Measurements from ENCODE around the gene AFMID. TPM values are rescaled to one million over a fixed set of nuclear protein-coding genes. Genes with fewer than 3 reads are reported as not detected.
A peak's percentile ranks its signal among the peaks of the same experiment; 100 is the strongest.

The AFMID gene
- total and polyA plus RNA-seq, 2 of the 13 experiments (the other 11 are each of a cell fraction or from before 2014, with no cell fraction given): 249 to 270 TPM

- TF ChIP-seq ZHX2 (IDR thresholded peaks at IDR 0.05; ENCODE audit: low read depth) (peak; percentile 87), ZHX2 (CRISPR knock-in tag; IDR thresholded peaks at IDR 0.05; ENCODE audit: borderline replicate concordance) (0 out of 2 replicates have a peak, but pooled peaks have one; percentile 29), ZNF274 (CRISPR knock-in tag; IDR thresholded peaks at IDR 0.05) (peak; percentile 95), USF2 (IDR thresholded peaks at IDR 0.05; ENCODE audit: low read depth, low read length) (no peak), USF2 (CRISPR knock-in tag; IDR thresholded peaks at IDR 0.05; ENCODE audit: borderline replicate concordance) (peak; percentile 27; the same call in 1 of the 2 replicates), ZNF138 (CRISPR knock-in tag; IDR thresholded peaks at IDR 0.05; ENCODE audit: low read depth) (0 out of 2 replicates have a peak, but pooled peaks have one; percentile 72), ZNF44 (CRISPR knock-in tag; IDR thresholded peaks at IDR 0.05) (peak; percentile 90), ZSCAN20 (CRISPR knock-in tag; IDR thresholded peaks at IDR 0.05; ENCODE audit: borderline replicate concordance) (no peak; the same call in 1 of the 2 replicates), PAF1 (CRISPR knock-in tag; IDR thresholded peaks at IDR 0.05) (no peak), HOXD1 (CRISPR knock-in tag; IDR thresholded peaks at IDR 0.05) (no peak; the same call in 1 of the 2 replicates), ZNF652 (CRISPR knock-in tag; IDR thresholded peaks at IDR 0.05; ENCODE audit: borderline replicate concordance, low read depth) (no peak), RFXANK (CRISPR knock-in tag; IDR thresholded peaks at IDR 0.05) (peak; percentile 69; the same call in 1 of the 2 replicates), PAWR (CRISPR knock-in tag; IDR thresholded peaks at IDR 0.05; ENCODE audit: borderline replicate concordance) (no peak), AHDC1 (CRISPR knock-in tag; IDR thresholded peaks at IDR 0.05; ENCODE audit: borderline replicate concordance) (peak; percentile 12; the same call in 1 of the 2 replicates), REXO4 (CRISPR knock-in tag; IDR thresholded peaks at IDR 0.05; ENCODE audit: borderline replicate concordance) (peak; percentile 92), KMT2B (CRISPR knock-in tag; IDR thresholded peaks at IDR 0.05) (0 out of 2 replicates have a peak, but pooled peaks have one; percentile 57)
Observed at GRCh38 chr17:78253946-78254672, 66.9 kb downstream of the AFMID start (continued).

Data from HepG2 (cell line).